Breast epithelium (tissue), 4 donors: ENCODE results near the gene MRPL52. TPM values are rescaled to one million over a fixed set of nuclear protein-coding genes. Genes with fewer than 3 reads are reported as not detected.
"Not testable (repeated sequence)": the region's sequence is repeated elsewhere in the genome, so short reads cannot be mapped to it uniquely, and the experiment has no call there.

ENCODE experiments used
- DNase-seq, 2 donors: peaks; one replicate each; pipeline ENCODE4 v3.0.0-alpha.2; 2019; ENCODE audit warnings: low spot score in 2 of 2
- H3K27ac ChIP-seq, 2 donors: fragments of 200-600 bp; sonication (generic) in 1 of 2; one replicate each; pipeline ENCODE4 v1.5.1; 2016 to 2019; ENCODE audit warnings: mild to moderate bottlenecking in 1 of 2
- H3K27me3 ChIP-seq, 2 donors: fragments of 200-600 bp; sonication (generic) in 1 of 2; one replicate each; pipeline versions ENCODE4 v1.5.1 to v1.6.0; 2017 to 2019; ENCODE audit warnings: control low read depth in 1 of 2, mild to moderate bottlenecking in 1 of 2
- H3K36me3 ChIP-seq: fragments of 200-600 bp; one replicate; pipeline ENCODE4 v1.5.1; 2019
- H3K4me1 ChIP-seq, 2 donors: fragments of 200-600 bp; sonication (generic); one replicate each; pipeline ENCODE4 v1.5.1; 2016 to 2019; ENCODE audit warnings: control low read depth in 1 of 2
- H3K4me3 ChIP-seq, 3 donors: fragments of 200-600 bp; sonication (generic); 1 replicate in 2 of 3; 2 replicates in 1 of 3; pipeline ENCODE4 v1.5.1; 2016 to 2019; ENCODE audit warnings: mild to moderate bottlenecking in 3 of 3, moderate library complexity in 2 of 3
- H3K9me3 ChIP-seq, 2 donors: fragments of 200-600 bp; sonication (generic) in 1 of 2; one replicate each; pipeline ENCODE4 v1.5.1; 2016 to 2019; ENCODE audit warnings: control low read depth in 1 of 2
- CTCF ChIP-seq, 3 donors: fragments of 450-650 bp; IDR thresholded peaks; one replicate each; pipeline ENCODE4 v1.5.1; 2016 to 2017; ENCODE audit warnings: antibody characterized with exemption in 3 of 3, mild to moderate bottlenecking in 3 of 3, moderate library complexity in 3 of 3
- POLR2A ChIP-seq: fragments of 450-650 bp; IDR thresholded peaks from one replicate; pipeline ENCODE4 v1.6.1; 2016; ENCODE audit warnings: antibody characterized with exemption, mild to moderate bottlenecking, moderate library complexity
- POLR2AphosphoS5 ChIP-seq, 3 donors: sonication (generic); formaldehyde crosslinking; IDR thresholded peaks; one replicate each; pipeline ENCODE4 v1.6.1; 2017; ENCODE audit warnings: antibody characterized with exemption in 3 of 3
- intact Hi-C: fragments of 100-400 bp; cut with DNase I; formaldehyde crosslinking; loops from one replicate; pipeline ENCODE4 v1.15.1; 2023; ENCODE audit warnings: low total_unique reads
- total RNA-seq, 3 donors: library from RNA; depleted of rRNA; stranded (reverse); fragments of >200 nt; gene quantifications; one replicate each; pipeline ENCODE4 v1.1.0, GENCODE V29; 2016

The MRPL52 gene
- total RNA-seq, 3 donors from 2014 or later: 22.7 to 39.4 (median 34.7) TPM

GRCh38 chr14:22852599-22852939, 22.9 kb downstream of the MRPL52 start:
- Histone ChIP-seq H3K27ac (peak overlapping the region; percentile 38 to 69), H3K4me1 (peaks cover 26 to 28% of the 10 kb centered on the region in 2 donors), H3K4me3 (no peak overlapping the region), H3K36me3 (no peaks in the 10 kb centered on the region), H3K27me3 (no peaks in the 10 kb centered on the region), H3K9me3 (no peaks in the 10 kb centered on the region)
- no peak for DNase-seq
- intact Hi-C loops: no loop called here
- TF ChIP-seq POLR2AphosphoS5 (IDR thresholded peaks at IDR 0.05) (no peak), POLR2A (no peak), CTCF (IDR thresholded peaks at IDR 0.05) (no peak)

GRCh38 chr14:22852940-22853767, 23.5 kb downstream of the MRPL52 start:
- intact Hi-C loops: no loop called here
- no peaks in the 10 kb centered on the region for H3K27me3 ChIP-seq
- H3K4me3 ChIP-seq: peak overlapping the region; percentile 20 to 64 (median 45)
- TF ChIP-seq POLR2AphosphoS5 (IDR thresholded peaks at IDR 0.05) (peak; percentile 64 to 77 (median 66)), POLR2A (no peak), CTCF (IDR thresholded peaks at IDR 0.05) (peak; percentile 94 to 96 (median 96))
- no peaks in the 10 kb centered on the region for H3K9me3 ChIP-seq
- H3K27ac ChIP-seq: peak overlapping the region; percentile 38 to 69
- H3K4me1 ChIP-seq: peaks cover 21 to 22% of the 10 kb centered on the region in 2 donors
- peak; percentile 80 to 87 for DNase-seq
- no peaks in the 10 kb centered on the region for H3K36me3 ChIP-seq

- H3K9me3 ChIP-seq, intact Hi-C loops, H3K27ac ChIP-seq, H3K36me3 ChIP-seq, H3K4me3 ChIP-seq, H3K27me3 ChIP-seq: not testable (repeated sequence)
- H3K4me1 ChIP-seq: peaks cover 21 to 22% of the 10 kb centered on the region in 2 donors
- peak in 1 of 2 donors; percentile 25 for DNase-seq
These were observed 24.6 kb downstream of the MRPL52 start for GRCh38 chr14:22854296-22854695.

GRCh38 chr14:22854963-22855724, 25.5 kb downstream of the MRPL52 start:
- Histone ChIP-seq H3K27me3 (no peaks in the 10 kb centered on the region), H3K9me3 (no peaks in the 10 kb centered on the region), H3K36me3 (no peaks in the 10 kb centered on the region), H3K4me1 (peaks cover 14 to 21% of the 10 kb centered on the region in 2 donors), H3K27ac (no peak overlapping the region), H3K4me3 (no peak overlapping the region)
- TF ChIP-seq CTCF (IDR thresholded peaks at IDR 0.05) (no peak), POLR2AphosphoS5 (IDR thresholded peaks at IDR 0.05) (no peak), POLR2A (no peak)
- DNase-seq: peak in 1 of 2 donors; percentile 14
- intact Hi-C loops: no loop called here

GRCh38 chr14:22856428-22856827, 26.7 kb downstream of the MRPL52 start:
- Histone ChIP-seq H3K36me3 (no peaks in the 10 kb centered on the region), H3K27ac (no peak overlapping the region), H3K27me3 (no peaks in the 10 kb centered on the region), H3K4me1 (peaks cover 3 to 10% of the 10 kb centered on the region in 2 donors), H3K4me3 (no peak overlapping the region), H3K9me3 (no peaks in the 10 kb centered on the region)
- intact Hi-C loops: no loop called here
- no peak for TF ChIP-seq CTCF (IDR thresholded peaks at IDR 0.05)
- TF ChIP-seq POLR2AphosphoS5 (IDR thresholded peaks at IDR 0.05): no peak
- no peak for TF ChIP-seq POLR2A
- DNase-seq: peak in 1 of 2 donors; percentile 20

- not testable (repeated sequence) for H3K27me3 ChIP-seq, H3K4me3 ChIP-seq, H3K36me3 ChIP-seq, H3K9me3 ChIP-seq, H3K27ac ChIP-seq, H3K4me1 ChIP-seq
- peak in 1 of 2 donors; percentile 2 for DNase-seq
- intact Hi-C loops: loop anchor here (5.0 kb wide), 1 partner anchor 77 kb away; no protein-coding TSS in a partner anchor
These were observed 30.7 kb downstream of the MRPL52 start for GRCh38 chr14:22860377-22860776.
